CD4-positive, CD25-positive, alpha-beta regulatory T cell (primary cell): ENCODE results near the gene ZNF277. TPM values are rescaled to one million over a fixed set of nuclear protein-coding genes. Genes with fewer than 3 reads are reported as not detected.

Source experiments
- ATAC-seq, 2 donors: fragments of 150-1000 bp; cut with Tn5 transposase; one replicate each; pipeline ENCODE4 v1.10.0; 2021; ENCODE audit warnings: low read depth in 2 of 2, moderate number of reproducible peaks in 2 of 2, moderate library complexity in 1 of 2
- DNase-seq, 3 donors: peaks; one replicate each; pipeline versions ENCODE4 v3.0.0 to v3.0.0-alpha.2; 2012 to 2022; ENCODE audit warnings: mixed read lengths in 1 of 3
- H3K27ac ChIP-seq: one replicate; pipeline ENCODE4 v1.7.0; 2013; ENCODE audit warnings: mild to moderate bottlenecking, low read length; ENCODE audit not compliant: insufficient read depth, poor library complexity, severe bottlenecking
- H3K27me3 ChIP-seq: one replicate; pipeline ENCODE4 v1.7.0; 2013; ENCODE audit warnings: low read length; ENCODE audit not compliant: control insufficient read depth, insufficient read depth
- H3K36me3 ChIP-seq: one replicate; pipeline ENCODE4 v1.7.0; 2013; ENCODE audit warnings: mild to moderate bottlenecking, low read length, moderate library complexity; ENCODE audit not compliant: control insufficient read depth, insufficient read depth
- H3K4me1 ChIP-seq: 2 replicates; pipeline ENCODE4 v1.7.0; 2013; ENCODE audit warnings: mild to moderate bottlenecking, low read length; ENCODE audit not compliant: insufficient read depth, control insufficient read depth, poor library complexity, severe bottlenecking
- H3K4me3 ChIP-seq: one replicate; pipeline ENCODE4 v1.7.0; 2013; ENCODE audit warnings: low read depth, mild to moderate bottlenecking, low read length, moderate library complexity
- H3K9me3 ChIP-seq, 2 experiments: 1 replicate in 1 of 2; 2 replicates in 1 of 2; pipeline ENCODE4 v1.7.0; 2013; ENCODE audit warnings: low read length in 2 of 2, mild to moderate bottlenecking in 1 of 2, moderate library complexity in 1 of 2; ENCODE audit not compliant: control insufficient read depth in 2 of 2
- H3K27ac Mint-ChIP-seq, 3 donors: one replicate each; pipeline ENCODE4 v1.8.0; 2020 to 2022; ENCODE audit warnings: mild to moderate bottlenecking in 3 of 3, mixed read lengths in 3 of 3, moderate library complexity in 2 of 3
- H3K27me3 Mint-ChIP-seq: one replicate; pipeline ENCODE4 v1.8.0; 2022; ENCODE audit warnings: mild to moderate bottlenecking, mixed read lengths
- H3K36me3 Mint-ChIP-seq: one replicate; pipeline ENCODE4 v1.8.0; 2020; ENCODE audit warnings: mixed read lengths
- H3K4me1 Mint-ChIP-seq, 4 donors: one replicate each; pipeline ENCODE4 v1.8.0; 2020 to 2022; ENCODE audit warnings: mixed read lengths in 4 of 4, mild to moderate bottlenecking in 1 of 4
- H3K4me3 Mint-ChIP-seq, 4 donors: one replicate each; pipeline ENCODE4 v1.8.0; 2020 to 2022; ENCODE audit warnings: mild to moderate bottlenecking in 4 of 4, mixed read lengths in 4 of 4, moderate library complexity in 3 of 4
- H3K9me3 Mint-ChIP-seq, 7 donors: one replicate each; pipeline ENCODE4 v1.8.0; 2020 to 2022; ENCODE audit warnings: mixed read lengths in 7 of 7, mild to moderate bottlenecking in 3 of 7, moderate library complexity in 2 of 7
- polyA plus RNA-seq, 4 donors: library from polyadenylated mRNA; unstranded; fragments of 300-500 nt; fragmentation: Illumina TruSeq; gene quantifications; one replicate each; pipeline ENCODE4 v1.2.3, GENCODE V29; 2021
- total RNA-seq: library from RNA; stranded (reverse); gene quantifications from one replicate; pipeline ENCODE4 v1.2.3, GENCODE V29; 2022

The ZNF277 gene
- total and polyA plus RNA-seq, 5 donors from 2014 or later: 24.7 to 29.0 (median 26.8) TPM

GRCh38 chr7:112290065-112290464, 83.6 kb downstream of the ZNF277 start:
- H3K4me3 Mint-ChIP-seq: no peak overlapping the region
- H3K27ac Mint-ChIP-seq: no peak overlapping the region
- H3K4me1 Mint-ChIP-seq: peaks cover 12 to 24% (median 20%) of the 10 kb centered on the region in 4 donors
- H3K27me3 Mint-ChIP-seq: no peaks in the 10 kb centered on the region
- Histone ChIP-seq H3K9me3 (no peaks in the 10 kb centered on the region), H3K4me1 (peaks cover 7% of the 10 kb centered on the region), H3K27me3 (no peaks in the 10 kb centered on the region), H3K27ac (no peak overlapping the region), H3K4me3 (no peak overlapping the region), H3K36me3 (peaks cover 10% of the 10 kb centered on the region)
- H3K9me3 Mint-ChIP-seq: no peaks in the 10 kb centered on the region
- no peak for ATAC-seq
- H3K36me3 Mint-ChIP-seq: peaks cover 32% of the 10 kb centered on the region
- no peak for DNase-seq

DNA sequence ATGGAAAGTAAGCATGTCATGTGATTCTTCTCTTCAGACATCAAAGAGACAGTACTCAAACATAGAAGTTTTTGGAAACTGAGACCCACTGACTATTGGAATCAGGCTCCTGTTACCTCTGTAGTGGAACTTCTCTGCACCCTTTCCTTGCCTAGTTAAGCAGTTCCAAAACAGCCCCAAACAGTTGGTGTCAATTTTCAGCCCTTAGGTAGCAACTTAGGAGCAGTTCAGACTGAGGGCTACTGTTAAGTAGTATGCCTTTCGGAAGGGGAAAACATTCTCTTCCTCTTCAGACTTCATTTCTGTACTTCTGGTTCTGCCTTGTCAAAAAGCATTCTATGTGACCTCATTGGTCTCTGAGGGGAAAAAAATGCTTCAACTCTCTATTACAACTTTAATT, 85.7 kb downstream of the ZNF277 start:
- no peaks in the 10 kb centered on the region for H3K4me1 ChIP-seq
- H3K27ac Mint-ChIP-seq: no peak overlapping the region
- peaks cover 10% of the 10 kb centered on the region for H3K36me3 ChIP-seq
- H3K4me1 Mint-ChIP-seq: peaks cover 7 to 14% (median 10%) of the 10 kb centered on the region in 4 donors
- H3K27me3 Mint-ChIP-seq: no peaks in the 10 kb centered on the region
- no peak overlapping the region for H3K4me3 ChIP-seq
- H3K36me3 Mint-ChIP-seq: peaks cover 28% of the 10 kb centered on the region
- H3K27ac ChIP-seq: no peak overlapping the region
- DNase-seq (no peak), ATAC-seq (no peak)
- H3K27me3 ChIP-seq: no peaks in the 10 kb centered on the region
- H3K9me3 Mint-ChIP-seq: no peaks in the 10 kb centered on the region
- no peaks in the 10 kb centered on the region for H3K9me3 ChIP-seq
- no peak overlapping the region for H3K4me3 Mint-ChIP-seq

DNA sequence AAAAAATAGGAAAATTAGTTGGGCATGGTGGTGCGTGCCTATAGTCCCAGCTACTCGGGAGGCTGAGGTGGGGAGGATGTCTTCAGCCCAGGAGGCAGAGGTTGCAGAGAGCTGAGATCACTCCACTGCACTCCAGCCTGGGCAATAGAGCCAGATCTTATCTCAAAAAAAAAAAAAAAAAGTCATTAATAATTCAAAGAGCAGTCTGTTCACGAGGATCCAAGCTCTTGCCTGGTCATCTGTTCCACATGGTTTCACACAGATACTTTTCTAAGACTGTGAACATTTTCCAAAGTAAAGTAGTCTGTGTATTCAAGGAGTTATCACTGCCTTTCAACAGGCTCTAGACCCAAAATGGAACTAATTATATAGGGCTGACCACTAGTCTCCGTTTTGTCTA, 86.9 kb downstream of the ZNF277 start:
- Mint-ChIP-seq H3K27ac (no peak overlapping the region), H3K9me3 (peaks cover 0 to 2% (median 0%) of the 10 kb centered on the region in 7 donors), H3K27me3 (no peaks in the 10 kb centered on the region), H3K4me3 (no peak overlapping the region), H3K36me3 (peaks cover 29% of the 10 kb centered on the region), H3K4me1 (peaks cover 6 to 14% (median 9%) of the 10 kb centered on the region in 4 donors)
- H3K27me3 ChIP-seq: no peaks in the 10 kb centered on the region
- no peak overlapping the region for H3K4me3 ChIP-seq
- no peaks in the 10 kb centered on the region for H3K9me3 ChIP-seq
- DNase-seq (no peak), ATAC-seq (no peak)
- H3K27ac ChIP-seq: no peak overlapping the region
- H3K36me3 ChIP-seq: peaks cover 7% of the 10 kb centered on the region
- H3K4me1 ChIP-seq: no peaks in the 10 kb centered on the region

GRCh38 chr7:112296432-112296831, 89.9 kb downstream of the ZNF277 start:
- peaks cover 35% of the 10 kb centered on the region for H3K36me3 Mint-ChIP-seq

DNA sequence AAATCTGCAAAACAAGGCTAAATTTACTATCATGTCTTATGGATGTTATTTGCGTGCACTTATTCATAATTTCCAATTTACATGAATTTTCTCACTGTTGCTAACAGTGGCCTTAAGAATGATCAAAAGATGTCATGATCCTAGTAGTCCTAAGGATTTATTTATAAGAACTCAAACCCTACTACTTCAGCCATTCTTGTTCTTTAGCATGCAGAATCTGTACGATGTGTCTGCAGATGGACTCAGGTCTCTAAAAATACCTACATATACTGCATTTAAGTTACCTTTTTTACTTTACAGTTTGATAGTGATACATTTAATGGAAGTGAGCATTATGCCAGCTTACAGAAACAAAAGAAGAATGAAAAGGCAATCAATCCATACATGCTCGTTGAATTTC, 91.2 kb downstream of the ZNF277 start:
- Histone ChIP-seq H3K4me1 (no peaks in the 10 kb centered on the region), H3K36me3 (peaks cover 6% of the 10 kb centered on the region), H3K27ac (no peak overlapping the region), H3K4me3 (no peak overlapping the region), H3K9me3 (no peaks in the 10 kb centered on the region), H3K27me3 (no peaks in the 10 kb centered on the region)
- H3K27me3 Mint-ChIP-seq: no peaks in the 10 kb centered on the region
- H3K4me3 Mint-ChIP-seq: no peak overlapping the region
- H3K27ac Mint-ChIP-seq: no peak overlapping the region
- H3K4me1 Mint-ChIP-seq: peaks cover 5 to 25% (median 8%) of the 10 kb centered on the region in 4 donors
- H3K9me3 Mint-ChIP-seq: peaks cover 0 to 2% (median 0%) of the 10 kb centered on the region in 7 donors
- H3K36me3 Mint-ChIP-seq: peaks cover 38% of the 10 kb centered on the region
- DNase-seq (no peak), ATAC-seq (no peak)

More at GRCh38 chr7:112296432-112296831, 89.9 kb downstream of the ZNF277 start:
- peaks cover 0 to 2% (median 0%) of the 10 kb centered on the region in 7 donors for H3K9me3 Mint-ChIP-seq
- peaks cover 3 to 12% (median 7%) of the 10 kb centered on the region in 4 donors for H3K4me1 Mint-ChIP-seq
- no peak overlapping the region for H3K27ac ChIP-seq
- DNase-seq (no peak), ATAC-seq (no peak)
- no peaks in the 10 kb centered on the region for H3K9me3 ChIP-seq
- H3K27me3 Mint-ChIP-seq: no peaks in the 10 kb centered on the region
- no peaks in the 10 kb centered on the region for H3K4me1 ChIP-seq
- no peaks in the 10 kb centered on the region for H3K27me3 ChIP-seq
- H3K27ac Mint-ChIP-seq: no peak overlapping the region
- no peak overlapping the region for H3K4me3 ChIP-seq
- no peak overlapping the region for H3K4me3 Mint-ChIP-seq
- H3K36me3 ChIP-seq: peaks cover 6% of the 10 kb centered on the region

- Mint-ChIP-seq H3K27me3 (no peaks in the 10 kb centered on the region), H3K27ac (peak overlapping the region in 1 of 3 donors; percentile 43), H3K36me3 (peaks cover 37% of the 10 kb centered on the region), H3K4me3 (no peak overlapping the region), H3K4me1 (peaks cover 4 to 27% (median 10%) of the 10 kb centered on the region in 4 donors), H3K9me3 (peaks cover 0 to 2% (median 0%) of the 10 kb centered on the region in 7 donors)
- peaks cover 6% of the 10 kb centered on the region for H3K36me3 ChIP-seq
- H3K4me1 ChIP-seq: no peaks in the 10 kb centered on the region
- no peak overlapping the region for H3K27ac ChIP-seq
- ATAC-seq (no peak), DNase-seq (no peak)
- H3K9me3 ChIP-seq: no peaks in the 10 kb centered on the region
- H3K27me3 ChIP-seq: no peaks in the 10 kb centered on the region
- H3K4me3 ChIP-seq: no peak overlapping the region
These were observed 92.1 kb downstream of the ZNF277 start for GRCh38 chr7:112298543-112299100.

DNA sequence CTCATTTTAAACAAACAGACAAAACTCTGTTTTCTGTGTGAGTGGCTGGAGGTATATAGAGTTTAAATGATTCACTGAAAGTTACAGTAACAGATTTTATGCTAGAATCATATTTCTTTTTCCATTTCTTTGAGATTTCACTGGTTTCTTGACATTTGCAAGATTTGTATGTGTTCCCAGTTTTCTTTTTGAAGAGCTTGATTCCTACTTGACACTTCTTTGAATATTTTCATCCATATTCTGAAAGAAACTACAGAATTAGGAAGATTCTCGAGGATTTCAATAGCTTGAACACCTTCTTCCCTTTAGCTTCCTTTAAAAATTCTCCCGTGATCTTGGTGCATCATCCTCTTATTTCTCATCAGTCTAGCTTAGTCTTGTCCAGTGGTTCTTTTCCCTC, 93.6 kb downstream of the ZNF277 start:
- DNase-seq (no peak), ATAC-seq (no peak)
- no peak overlapping the region for H3K27ac Mint-ChIP-seq
- Histone ChIP-seq H3K4me1 (no peaks in the 10 kb centered on the region), H3K27ac (no peak overlapping the region), H3K36me3 (peaks cover 6% of the 10 kb centered on the region), H3K27me3 (no peaks in the 10 kb centered on the region), H3K9me3 (no peaks in the 10 kb centered on the region), H3K4me3 (no peak overlapping the region)
- H3K4me3 Mint-ChIP-seq: no peak overlapping the region
- H3K9me3 Mint-ChIP-seq: peaks cover 0 to 2% (median 0%) of the 10 kb centered on the region in 7 donors
- H3K36me3 Mint-ChIP-seq: peaks cover 37% of the 10 kb centered on the region
- no peaks in the 10 kb centered on the region for H3K27me3 Mint-ChIP-seq
- peaks cover 4 to 23% (median 8%) of the 10 kb centered on the region in 4 donors for H3K4me1 Mint-ChIP-seq

GRCh38 chr7:112300831-112301407, 94.4 kb downstream of the ZNF277 start:
- Histone ChIP-seq H3K9me3 (no peaks in the 10 kb centered on the region), H3K27ac (no peak overlapping the region), H3K36me3 (peaks cover 6% of the 10 kb centered on the region), H3K27me3 (no peaks in the 10 kb centered on the region), H3K4me1 (no peaks in the 10 kb centered on the region), H3K4me3 (no peak overlapping the region)
- H3K9me3 Mint-ChIP-seq: peaks cover 0 to 2% (median 0%) of the 10 kb centered on the region in 7 donors
- H3K27ac Mint-ChIP-seq: no peak overlapping the region
- peaks cover 43% of the 10 kb centered on the region for H3K36me3 Mint-ChIP-seq
- no peak for DNase-seq
- H3K4me1 Mint-ChIP-seq: peaks cover 4 to 19% (median 8%) of the 10 kb centered on the region in 4 donors
- H3K4me3 Mint-ChIP-seq: no peak overlapping the region
- no peak for ATAC-seq
- H3K27me3 Mint-ChIP-seq: no peaks in the 10 kb centered on the region
